WTC11 (cell line): ENCODE data around the gene CHIT1. TPM values are rescaled to one million over a fixed set of nuclear protein-coding genes. Genes with fewer than 3 reads are reported as not detected.
A peak's percentile ranks its signal among the peaks of the same experiment; 100 is the strongest.
"Not testable (repeated sequence)": the region's sequence is repeated elsewhere in the genome, so short reads cannot be mapped to it uniquely, and the experiment has no call there.

Experiments
- ATAC-seq: fragments of 200-7000 bp; cut with Tn5 transposase; 2 replicates; pipeline ENCODE4 v1.10.0; 2021; ENCODE audit warnings: mild to moderate bottlenecking, moderate library complexity
- CTCF ChIA-PET: fragments of 300-600 bp; sonication (Branson Sonifier 250); formaldehyde crosslinking; loops from one replicate; lab custom pipeline; 2021; ENCODE audit warnings: antibody characterized with exemption; lab: Charles Lee
- POLR2A ChIA-PET: fragments of 350-600 bp; sonication (Branson Sonifier 250); formaldehyde crosslinking; loops from one replicate; lab custom pipeline; 2021; ENCODE audit warnings: antibody characterized with exemption; lab: Charles Lee
- DNase-seq: peaks from one replicate; pipeline ENCODE4 v3.0.0; 2021; ENCODE audit warnings: low spot score
- H3K27ac Mint-ChIP-seq: 2 replicates; pipeline ENCODE4 v1.8.0; 2021; ENCODE audit warnings: mixed read lengths
- H3K27me3 Mint-ChIP-seq: 2 replicates; pipeline ENCODE4 v1.8.0; 2021; ENCODE audit warnings: low read depth, mild to moderate bottlenecking, moderate library complexity, mixed read lengths
- H3K36me3 Mint-ChIP-seq: 2 replicates; pipeline ENCODE4 v1.8.0; 2021; ENCODE audit warnings: mixed read lengths
- H3K4me1 Mint-ChIP-seq: 2 replicates; pipeline ENCODE4 v1.8.0; 2022; ENCODE audit warnings: mixed read lengths
- H3K4me3 Mint-ChIP-seq: 2 replicates; pipeline ENCODE4 v1.8.0; 2021; ENCODE audit warnings: mild to moderate bottlenecking, moderate library complexity, mixed read lengths
- H3K9me3 Mint-ChIP-seq: 2 replicates; pipeline ENCODE4 v1.8.0; 2021; ENCODE audit warnings: mixed read lengths
- AR ChIP-seq: fragments of 250-450 bp; sonication (Bioruptor Pico); IDR thresholded peaks from 2 replicates; pipeline ENCODE4 v1.9.0; 2021; ENCODE audit warnings: mild to moderate bottlenecking
- ATF2 ChIP-seq: sonication (generic); formaldehyde crosslinking; IDR thresholded peaks from 2 replicates; pipeline ENCODE4 v1.8.1; 2022; ENCODE audit warnings: low read depth, missing genetic modification reagents, borderline replicate concordance
- ETV6 ChIP-seq: sonication (generic); formaldehyde crosslinking; IDR thresholded peaks from 2 replicates; pipeline ENCODE4 v1.8.1; 2022; ENCODE audit warnings: mild to moderate bottlenecking, missing genetic modification reagents
- FOXP4 ChIP-seq: sonication (generic); formaldehyde crosslinking; IDR thresholded peaks from 2 replicates; pipeline ENCODE4 v1.8.0; 2022; ENCODE audit warnings: mild to moderate bottlenecking, missing genetic modification reagents
- GTF2I ChIP-seq: fragments of 250-450 bp; sonication (Bioruptor Pico); conservative IDR thresholded peaks from 2 replicates; pipeline ENCODE4 v1.4.0; 2021; ENCODE audit warnings: mild to moderate bottlenecking
- HMGXB4 ChIP-seq: sonication (generic); formaldehyde crosslinking; IDR thresholded peaks from 2 replicates; pipeline ENCODE4 v1.8.1; 2023; ENCODE audit warnings: mild to moderate bottlenecking, moderate library complexity, missing genetic modification reagents
- IRF1 ChIP-seq: sonication (generic); formaldehyde crosslinking; IDR thresholded peaks from 2 replicates; pipeline ENCODE4 v1.8.0; 2023; ENCODE audit warnings: missing genetic modification reagents
- NFE2L1 ChIP-seq: sonication (generic); formaldehyde crosslinking; IDR thresholded peaks from 2 replicates; pipeline ENCODE4 v1.8.1; 2023; ENCODE audit warnings: missing genetic modification reagents
- NR2C2 ChIP-seq: sonication (generic); formaldehyde crosslinking; IDR thresholded peaks from 2 replicates; pipeline ENCODE4 v1.8.0; 2022; ENCODE audit warnings: mild to moderate bottlenecking, missing genetic modification reagents
- OVOL2 ChIP-seq: fragments of 250-450 bp; sonication (Bioruptor Pico); IDR thresholded peaks from 2 replicates; pipeline ENCODE4 v1.9.0; 2021; ENCODE audit warnings: mild to moderate bottlenecking, borderline replicate concordance
- PRDM15 ChIP-seq: sonication (generic); formaldehyde crosslinking; IDR thresholded peaks from 2 replicates; pipeline ENCODE4 v1.8.0; 2022; ENCODE audit warnings: missing genetic modification reagents
- SP1 ChIP-seq: sonication (generic); formaldehyde crosslinking; conservative IDR thresholded peaks from 2 replicates; pipeline ENCODE4 v1.8.1; 2022; ENCODE audit warnings: missing genetic modification reagents
- TEAD1 ChIP-seq: sonication (generic); formaldehyde crosslinking; IDR thresholded peaks from 2 replicates; pipeline ENCODE4 v1.8.0; 2022; ENCODE audit warnings: mild to moderate bottlenecking, missing genetic modification reagents
- ZNF219 ChIP-seq: sonication (generic); formaldehyde crosslinking; IDR thresholded peaks from 2 replicates; pipeline ENCODE4 v1.8.0; 2023; ENCODE audit warnings: missing genetic modification reagents, mild to moderate bottlenecking, borderline replicate concordance
- ZNF396 ChIP-seq: fragments of 250-450 bp; sonication (Bioruptor Pico); IDR thresholded peaks from 2 replicates; pipeline ENCODE4 v1.8.0; 2021; ENCODE audit warnings: mild to moderate bottlenecking, moderate library complexity, borderline replicate concordance
- ZNF671 ChIP-seq: fragments of 250-450 bp; sonication (Bioruptor Pico); IDR thresholded peaks from 2 replicates; pipeline ENCODE4 v1.8.0; 2021; ENCODE audit warnings: mild to moderate bottlenecking
- total RNA-seq: library from RNA; stranded (reverse); gene quantifications from 3 replicates; pipeline ENCODE4 v1.2.3, GENCODE V29; 2021

CHIT1 gene
- total RNA-seq, 1 experiment from 2014 or later, result 0.15 TPM

- DNase-seq, result no peak
- Mint-ChIP-seq H3K27me3 (peaks cover 46% of the 10 kb centered on the region), H3K27ac (no peak overlapping the region), H3K4me3 (no peak overlapping the region), H3K36me3 (peaks cover 26% of the 10 kb centered on the region), H3K9me3 (peaks cover 57% of the 10 kb centered on the region), H3K4me1 (no peaks in the 10 kb centered on the region)
- POLR2A ChIA-PET, result no interaction called here
- no peak for ATAC-seq
- CTCF ChIA-PET, result interaction anchor here (1.3 kb wide), 1 partner anchor 28 kb away, joined by 10 read pairs; no protein-coding TSS in a partner anchor
- TF ChIP-seq ZNF671 (no peak), GTF2I (CRISPR knock-in tag) (no peak), NR2C2 (CRISPR knock-in tag) (no peak), AR (CRISPR knock-in tag) (no peak), PRDM15 (CRISPR knock-in tag) (no peak), ZNF396 (CRISPR knock-in tag) (no peak), FOXP4 (CRISPR knock-in tag) (no peak), TEAD1 (CRISPR knock-in tag) (no peak), SP1 (CRISPR knock-in tag) (no peak), ZNF219 (CRISPR knock-in tag) (no peak)
Measured at GRCh38 chr1:203239081-203239480, 9.6 kb upstream of the CHIT1 start.

- Mint-ChIP-seq H3K4me3 (no peak overlapping the region), H3K27ac (no peak overlapping the region), H3K4me1 (no peaks in the 10 kb centered on the region), H3K9me3 (peaks cover 59% of the 10 kb centered on the region), H3K36me3 (peaks cover 31% of the 10 kb centered on the region), H3K27me3 (peaks cover 46% of the 10 kb centered on the region)
- ChIA-PET CTCF (no interaction called here), POLR2A (no interaction called here)
- ATAC-seq (no peak), DNase-seq (no peak)
- TF ChIP-seq ATF2 (CRISPR knock-in tag) (no peak), HMGXB4 (CRISPR knock-in tag) (no peak), IRF1 (CRISPR knock-in tag) (no peak), ETV6 (CRISPR knock-in tag) (no peak), OVOL2 (CRISPR knock-in tag) (no peak), NFE2L1 (CRISPR knock-in tag) (no peak)
Measured at GRCh38 chr1:203238535-203238934, 9.1 kb upstream of the CHIT1 start.

- peaks cover 31% of the 10 kb centered on the region for H3K36me3 Mint-ChIP-seq
- H3K27ac Mint-ChIP-seq, POLR2A ChIA-PET, H3K4me1 Mint-ChIP-seq, H3K4me3 Mint-ChIP-seq, ATAC-seq: not testable (repeated sequence)
- peaks cover 49% of the 10 kb centered on the region for H3K27me3 Mint-ChIP-seq
- CTCF ChIA-PET, result interaction anchor here (1.4 to 2.3 kb wide), 2 partner anchors 18 to 195 kb away, joined by 3 to 9 read pairs; no protein-coding TSS in a partner anchor
- DNase-seq, result peak; percentile 29
- H3K9me3 Mint-ChIP-seq, result peaks cover 59% of the 10 kb centered on the region
Measured at GRCh38 chr1:203234901-203235300, 5.4 kb upstream of the CHIT1 start.
